Activated gamma-delta T cell treated with anti-CD3 and anti-CD28 coated beads, Interleukin-2, amount 50 U/mL, for 16 hours (primary cell): Measurements from ENCODE around the gene C8G.

Source experiments
- DNase-seq: peaks from one replicate; pipeline ENCODE4 v3.0.0-alpha.2; 2020; ENCODE audit warnings: low read depth

C8G gene

GRCh38 chr9:136920734-136921231, 24.3 kb upstream of the C8G start:
- DNase-seq: no peak

- no peak for DNase-seq
Observed at GRCh38 chr9:136921307-136921706, 23.7 kb upstream of the C8G start.

DNA sequence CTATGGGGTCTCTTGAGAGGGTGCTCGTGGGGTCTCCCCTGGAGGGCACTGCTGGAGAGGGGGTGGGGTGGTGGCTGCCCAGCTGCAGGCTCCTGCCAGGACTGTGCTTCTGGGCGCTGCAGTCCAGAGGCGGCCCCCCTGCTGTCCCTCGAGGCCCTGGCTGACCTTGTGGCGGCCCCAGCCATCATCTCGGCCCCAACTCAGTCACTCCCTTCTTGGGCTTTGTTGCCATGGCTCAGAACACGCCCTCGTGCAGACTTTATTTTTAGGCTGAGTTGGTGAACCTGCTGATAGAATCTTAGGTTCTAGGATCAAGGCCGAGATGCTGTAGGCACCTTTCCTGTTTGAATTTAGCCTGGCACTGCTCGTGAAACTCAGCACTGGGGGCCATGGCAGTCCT, 23.3 kb upstream of the C8G start:
- DNase-seq: no peak

DNA sequence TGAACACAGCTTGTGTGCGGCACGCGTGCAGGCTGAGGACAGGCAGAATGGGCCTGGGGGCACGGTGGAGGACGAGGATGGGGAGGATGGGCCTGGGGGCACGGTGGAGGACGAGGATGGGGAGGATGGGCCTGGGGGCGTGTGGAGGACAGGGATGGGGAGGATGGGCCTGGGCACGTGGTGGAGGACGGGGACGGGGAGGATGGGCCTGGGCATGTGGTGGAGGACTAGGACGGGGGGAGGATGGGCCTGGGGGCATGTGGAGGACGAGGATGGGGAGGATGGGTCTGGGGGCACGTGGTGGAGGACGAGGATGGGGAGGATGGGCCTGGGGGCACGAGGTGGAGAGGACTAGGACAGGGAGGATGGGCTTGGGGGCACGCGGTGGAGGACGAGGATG, 22.5 kb upstream of the C8G start:
- DNase-seq: no peak

DNA sequence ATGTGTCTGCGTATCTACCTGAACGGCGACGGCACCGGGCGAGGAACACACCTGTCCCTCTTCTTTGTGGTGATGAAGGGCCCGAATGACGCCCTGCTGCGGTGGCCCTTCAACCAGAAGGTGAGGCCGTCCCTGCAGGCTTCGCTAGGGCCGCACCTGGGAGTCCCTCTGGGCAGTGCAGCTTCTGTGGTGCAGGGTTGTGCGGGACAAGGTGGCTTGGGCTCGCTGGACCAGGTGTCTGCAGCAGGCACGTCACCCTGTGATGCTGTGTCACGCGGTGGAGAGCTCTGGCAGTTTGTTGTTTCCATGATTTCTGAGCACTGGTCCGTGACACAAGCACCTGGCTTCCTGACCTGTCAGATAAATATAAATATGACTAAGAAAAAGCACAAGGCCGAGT, 21.2 kb upstream of the C8G start:
- DNase-seq: no peak

DNA sequence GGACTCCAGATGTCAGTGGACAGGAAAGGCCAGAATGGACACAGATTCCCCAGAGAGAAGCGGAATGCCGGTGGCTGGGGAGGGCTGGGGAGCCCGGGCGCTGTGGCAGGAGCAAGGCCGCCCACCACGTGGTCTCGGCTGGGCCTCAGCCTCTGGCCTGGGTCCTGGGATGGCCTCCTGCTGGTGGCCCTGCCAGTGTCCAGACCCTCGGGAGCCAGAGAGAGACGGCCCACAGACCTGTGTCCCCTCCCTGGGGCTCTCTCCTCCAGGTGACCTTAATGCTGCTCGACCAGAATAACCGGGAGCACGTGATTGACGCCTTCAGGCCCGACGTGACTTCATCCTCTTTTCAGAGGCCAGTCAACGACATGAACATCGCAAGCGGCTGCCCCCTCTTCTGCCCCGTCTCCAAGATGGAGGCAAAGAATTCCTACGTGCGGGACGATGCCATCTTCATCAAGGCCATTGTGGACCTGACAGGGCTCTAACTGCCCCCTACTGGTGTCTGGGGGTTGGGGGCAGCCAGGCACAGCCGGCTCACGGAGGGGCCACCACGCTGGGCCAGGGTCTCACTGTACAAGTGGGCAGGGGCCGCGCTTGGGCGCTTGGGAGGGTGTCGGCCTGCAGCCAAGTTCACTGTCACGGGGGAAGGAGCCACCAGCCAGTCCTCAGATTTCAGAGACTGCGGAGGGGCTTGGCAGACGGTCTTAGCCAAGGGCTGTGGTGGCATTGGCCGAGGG, 19.5 kb upstream of the C8G start:
- DNase-seq: no peak

DNA sequence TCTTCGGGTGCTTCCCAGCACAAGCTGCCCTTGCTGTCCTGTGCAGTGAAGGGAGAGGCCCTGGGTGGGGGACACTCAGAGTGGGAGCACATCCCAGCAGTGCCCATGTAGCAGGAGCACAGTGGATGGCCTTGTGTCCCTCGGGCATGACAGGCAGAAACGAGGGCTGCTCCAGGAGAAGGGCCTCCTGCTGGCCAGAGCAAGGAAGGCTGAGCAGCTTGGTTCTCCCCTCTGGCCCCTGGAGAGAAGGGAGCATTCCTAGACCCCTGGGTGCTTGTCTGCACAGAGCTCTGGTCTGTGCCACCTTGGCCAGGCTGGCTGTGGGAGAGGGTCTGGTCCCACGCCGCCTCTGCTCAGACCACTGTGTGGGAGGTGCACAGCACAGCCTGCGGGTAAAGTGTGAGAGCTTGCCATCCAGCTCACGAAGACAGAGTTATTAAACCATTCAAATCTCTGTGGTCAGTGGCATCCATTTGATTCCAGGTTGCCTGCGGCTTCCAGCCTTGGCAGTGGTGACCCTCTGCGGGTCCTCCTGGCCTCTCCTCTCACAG, 18.8 kb upstream of the C8G start:
- no peak for DNase-seq

DNA sequence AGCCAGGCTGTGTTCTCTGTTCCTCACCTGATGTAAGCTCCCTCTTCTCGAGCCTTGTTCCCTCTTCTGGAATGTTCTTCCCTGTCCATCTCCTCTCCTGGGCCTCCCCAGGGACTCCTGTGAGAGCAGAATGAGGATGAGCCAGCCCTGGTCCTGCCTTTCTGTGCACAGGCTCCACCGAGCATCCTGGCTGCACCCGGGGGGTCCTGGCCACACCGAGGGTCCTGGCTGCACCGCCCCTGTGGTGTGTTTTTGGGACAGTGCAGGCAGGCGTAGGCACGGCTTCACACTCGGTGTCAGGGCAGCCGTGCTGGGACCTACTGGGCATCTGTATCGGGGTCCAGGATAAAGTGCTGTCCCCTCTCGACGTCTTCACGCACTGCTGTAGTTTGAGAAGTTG, 18.3 kb upstream of the C8G start:
- DNase-seq: no peak

GRCh38 chr9:136927343-136928271, 17.4 kb upstream of the C8G start:
- no peak for DNase-seq

- no peak for DNase-seq
Observed at GRCh38 chr9:136928591-136928990, 16.5 kb upstream of the C8G start.

DNA sequence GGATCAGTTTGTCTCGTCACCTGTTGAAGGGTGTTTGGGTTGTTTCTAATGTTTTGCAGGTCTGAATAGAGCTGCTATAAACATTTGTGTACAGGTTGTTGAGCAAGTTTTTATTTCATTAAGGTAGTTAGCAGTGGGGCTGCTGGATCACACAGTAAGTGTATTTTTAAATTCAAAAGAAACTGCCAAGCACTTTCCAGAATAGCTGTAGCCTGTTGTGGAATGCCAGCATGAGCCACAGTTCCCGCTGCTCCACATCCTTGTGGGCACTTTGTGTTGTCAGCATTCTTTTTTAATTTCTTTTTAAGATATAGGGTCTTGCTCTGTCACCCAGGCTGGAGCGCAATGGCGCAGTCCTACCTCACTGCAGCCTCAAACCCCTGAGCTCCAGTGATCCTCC, 15.0 kb upstream of the C8G start:
- DNase-seq: no peak

DNA sequence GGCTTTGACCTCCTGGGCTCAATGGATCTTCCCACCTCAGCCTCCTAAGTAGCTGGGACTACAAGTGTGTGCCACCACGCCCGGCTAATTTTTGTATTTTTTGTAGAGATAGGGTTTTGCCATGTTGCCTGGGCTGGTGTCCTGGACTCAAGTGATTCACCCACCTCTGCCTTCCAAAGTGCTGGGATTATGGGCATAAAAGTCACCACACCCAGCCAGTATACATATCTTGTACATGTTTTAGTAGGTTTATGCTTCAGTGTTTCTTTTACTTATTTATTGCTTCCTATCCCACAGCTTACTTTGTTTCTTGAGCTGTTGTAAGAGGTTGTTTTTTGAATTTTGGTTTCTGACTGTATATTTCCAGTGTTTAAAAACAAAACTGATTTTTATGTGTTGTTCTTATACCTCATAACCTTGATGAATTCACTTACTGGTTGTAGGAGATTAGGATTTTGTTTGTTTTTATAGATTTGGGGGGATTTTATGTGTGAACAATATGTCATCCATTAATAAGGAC, 13.4 kb upstream of the C8G start:
- DNase-seq: no peak

DNA sequence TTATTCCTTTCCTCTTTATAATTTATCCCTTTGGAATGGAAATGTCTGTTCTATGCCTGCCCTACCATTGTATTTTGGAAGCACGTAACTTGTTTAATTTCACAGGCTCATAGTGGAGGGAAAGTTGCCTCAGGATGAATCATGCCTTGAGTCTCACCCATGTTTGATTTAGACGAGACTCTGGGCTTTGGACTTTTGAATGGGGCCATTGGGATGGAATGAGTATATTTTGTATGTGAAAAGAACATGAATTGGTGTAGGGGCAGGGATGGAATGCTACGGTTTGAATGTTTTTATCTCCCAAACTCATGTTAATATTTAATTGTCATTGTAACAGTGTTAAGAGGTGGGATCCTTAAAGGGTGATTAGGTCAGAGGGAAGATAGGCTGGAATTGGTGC, 10.8 kb upstream of the C8G start:
- DNase-seq: no peak

- DNase-seq: no peak
Observed at GRCh38 chr9:136935651-136936050, 9.4 kb upstream of the C8G start.

- no peak for DNase-seq
Observed at GRCh38 chr9:136936645-136937170, 8.3 kb upstream of the C8G start.

- DNase-seq: no peak
Observed at GRCh38 chr9:136937186-136938001, 7.6 kb upstream of the C8G start.

- DNase-seq: no peak
Observed at GRCh38 chr9:136939431-136939995, 5.5 kb upstream of the C8G start.

GRCh38 chr9:136939996-136940525, 5.0 kb upstream of the C8G start:
- no peak for DNase-seq

DNA sequence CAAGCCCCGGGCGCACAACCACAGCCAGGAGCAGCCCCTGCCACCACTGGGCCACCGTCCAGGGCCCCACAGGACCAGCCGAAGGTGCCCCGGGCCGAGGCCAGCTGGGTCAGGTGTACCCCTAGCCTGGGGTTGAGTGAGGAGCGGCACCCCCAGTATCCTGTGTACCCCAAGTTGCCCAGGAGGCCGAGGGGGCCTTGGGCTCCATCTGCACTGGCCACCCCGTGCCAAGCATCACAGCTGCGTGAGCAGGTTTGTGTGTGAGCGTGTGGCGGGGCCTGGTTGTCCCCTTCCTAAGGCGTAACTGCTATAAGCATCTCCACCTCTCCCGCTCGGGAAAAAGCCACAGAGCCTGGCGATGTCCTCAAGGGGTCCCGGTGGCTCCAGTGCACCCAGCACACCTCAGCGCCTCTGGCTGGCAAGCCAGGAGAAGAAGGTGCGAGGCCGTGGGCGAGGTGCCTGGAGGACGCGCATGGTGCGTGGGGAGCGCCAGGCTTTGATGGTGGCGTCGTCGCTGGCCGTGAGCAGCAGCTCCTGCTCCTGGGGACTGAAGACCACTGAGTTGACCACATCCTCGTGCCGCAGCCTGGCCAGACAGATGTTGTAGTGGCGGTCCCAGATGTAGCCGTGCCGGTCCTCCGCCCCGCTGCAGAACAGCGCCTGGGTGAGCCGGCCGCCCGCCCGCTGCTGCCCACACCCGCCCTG, 4.4 kb upstream of the C8G start:
- DNase-seq: no peak
